Vagina (tissue), 2 donors: ENCODE results near the gene PPP6R2.

Source experiments
- CTCF ChIP-seq, 3 experiments: fragments of 450-650 bp in 2 of 3; fragments of 200-600 bp in 1 of 3; sonication (generic) in 1 of 3; IDR thresholded peaks; one replicate each; pipeline ENCODE4 v1.5.1; 2017 to 2019; ENCODE audit warnings: antibody characterized with exemption in 3 of 3, mild to moderate bottlenecking in 2 of 3, moderate library complexity in 2 of 3
- POLR2A ChIP-seq, 2 donors: fragments of 450-650 bp; IDR thresholded peaks; one replicate each; pipeline ENCODE4 v1.6.1; 2017; ENCODE audit warnings: antibody characterized with exemption in 2 of 2, mild to moderate bottlenecking in 2 of 2, moderate library complexity in 2 of 2

- TF ChIP-seq POLR2A (IDR thresholded peaks at IDR 0.05) (no peak), CTCF (IDR thresholded peaks at IDR 0.05) (no peak)
Observed at GRCh38 chr22:50309601-50309991, 33.5 kb upstream of the PPP6R2 start.
